OCI-M1 (cell line): Measurements from ENCODE around the gene CFAP97D2.
"Not testable (repeated sequence)": the region's sequence is repeated elsewhere in the genome, so short reads cannot be mapped to it uniquely, and the experiment has no call there.

Experiments used
- DNase-seq: peaks from one replicate; lab custom pipeline; 2025; lab: John Stamatoyannopoulos, UW

Gene CFAP97D2

DNA sequence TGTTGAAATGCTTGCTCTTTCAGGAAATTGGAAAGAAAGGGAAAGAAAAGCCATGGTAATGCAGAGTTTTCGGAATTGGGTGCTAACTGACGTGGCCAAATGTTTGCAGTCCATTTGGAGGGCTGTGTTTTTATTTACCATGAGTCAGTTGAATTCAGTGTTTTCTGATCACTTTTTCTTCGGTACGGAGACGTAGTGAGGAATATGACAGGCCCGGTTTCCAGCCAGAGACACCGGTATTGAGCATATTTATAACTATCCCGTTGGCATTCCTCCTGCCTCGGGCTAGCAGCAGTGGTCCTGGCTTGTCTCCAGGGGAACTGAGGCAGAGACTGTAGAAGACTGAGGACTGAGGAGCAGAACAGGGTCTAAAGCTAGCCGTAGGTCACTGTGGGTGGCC is 56.6 kb downstream of the CFAP97D2 start:
- DNase-seq: peak; percentile 15

DNA sequence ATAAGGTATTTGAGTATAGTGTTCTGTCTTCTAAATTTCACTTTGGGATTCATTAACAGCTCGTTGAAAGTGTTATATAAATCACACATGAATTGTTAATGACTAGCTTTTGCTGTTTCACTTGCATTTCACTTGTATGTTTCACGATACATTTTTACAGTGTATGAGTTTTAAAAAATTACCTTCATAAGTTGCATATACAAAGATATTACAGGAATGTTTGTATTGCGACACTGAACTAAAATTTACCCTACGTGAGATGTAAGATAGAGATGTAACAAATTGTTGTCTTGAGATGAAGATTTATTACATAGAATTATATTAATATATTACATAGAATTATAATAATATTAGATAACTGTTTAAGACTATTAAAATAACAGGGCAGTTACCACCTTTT is 57.2 kb downstream of the CFAP97D2 start:
- DNase-seq: no peak

DNA sequence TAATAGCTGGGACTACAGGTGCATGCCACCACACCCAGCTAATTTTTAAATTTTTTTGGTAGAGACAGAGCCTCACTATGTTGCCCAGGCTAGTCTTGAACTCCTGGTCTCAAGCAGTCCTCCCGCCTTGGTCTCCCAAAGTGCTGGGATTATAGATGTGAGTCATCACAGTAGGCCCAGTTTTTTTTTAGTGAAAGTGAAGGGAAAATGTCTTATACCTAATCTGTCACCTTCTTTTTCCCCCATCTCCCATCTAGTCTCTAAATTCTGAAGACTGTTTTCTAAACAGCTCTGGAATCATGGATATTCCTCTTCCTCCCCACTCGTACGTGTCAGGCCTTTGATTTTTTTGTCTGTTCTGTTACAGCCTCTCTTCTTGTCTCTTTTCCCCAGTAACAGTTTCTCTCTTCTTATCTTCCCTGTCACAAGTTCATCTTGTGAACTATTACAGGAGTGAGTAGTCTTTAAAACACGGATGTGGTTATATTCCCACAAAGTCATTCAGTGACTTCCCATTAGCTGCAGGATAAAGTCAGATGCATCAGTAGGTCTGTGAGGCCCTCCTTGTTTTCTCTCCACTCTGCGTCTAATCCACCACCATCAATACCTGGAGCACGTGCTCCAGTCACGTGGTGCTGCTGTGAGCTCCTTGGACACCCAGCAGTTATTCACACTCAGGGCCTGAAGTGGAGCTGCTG is 58.5 kb downstream of the CFAP97D2 start:
- DNase-seq: peak; percentile 27

DNA sequence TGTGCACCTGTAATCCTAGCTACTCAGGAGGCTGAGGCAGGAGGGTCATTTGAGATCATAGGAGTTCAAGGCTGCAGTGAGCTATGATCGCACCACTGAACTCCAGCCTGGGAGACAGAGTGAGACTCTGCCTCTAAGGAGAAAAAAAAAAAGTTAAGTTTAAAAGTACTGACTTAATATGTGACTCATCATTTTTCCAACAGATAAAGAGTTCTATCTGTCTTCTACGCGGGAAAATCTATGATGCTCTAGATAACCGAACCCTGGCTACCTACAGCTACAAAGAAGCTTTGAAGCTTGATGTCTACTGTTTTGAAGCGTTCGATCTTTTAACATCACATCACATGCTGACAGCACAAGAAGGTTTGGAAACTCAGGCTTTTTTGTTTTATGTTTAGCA is 62.9 kb downstream of the CFAP97D2 start:
- no peak for DNase-seq

DNA sequence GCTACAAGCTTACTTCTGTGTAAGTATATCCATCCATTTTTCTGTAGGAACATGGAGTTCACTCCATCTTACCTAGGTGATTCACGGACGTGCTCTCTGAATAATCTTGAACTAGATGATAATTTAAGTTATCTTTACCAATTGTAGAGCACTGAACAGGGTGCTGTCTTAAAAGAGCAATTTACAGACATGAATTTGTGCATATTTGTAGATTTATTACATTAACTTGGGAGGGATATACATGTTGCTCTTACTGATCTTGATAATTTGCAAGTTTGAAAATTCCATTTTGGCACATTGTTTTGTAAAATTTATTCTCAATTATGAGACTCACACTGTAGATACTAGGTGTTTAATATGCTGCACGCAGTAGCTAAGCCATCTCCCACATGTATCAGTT is 64.9 kb downstream of the CFAP97D2 start:
- no peak for DNase-seq

DNA sequence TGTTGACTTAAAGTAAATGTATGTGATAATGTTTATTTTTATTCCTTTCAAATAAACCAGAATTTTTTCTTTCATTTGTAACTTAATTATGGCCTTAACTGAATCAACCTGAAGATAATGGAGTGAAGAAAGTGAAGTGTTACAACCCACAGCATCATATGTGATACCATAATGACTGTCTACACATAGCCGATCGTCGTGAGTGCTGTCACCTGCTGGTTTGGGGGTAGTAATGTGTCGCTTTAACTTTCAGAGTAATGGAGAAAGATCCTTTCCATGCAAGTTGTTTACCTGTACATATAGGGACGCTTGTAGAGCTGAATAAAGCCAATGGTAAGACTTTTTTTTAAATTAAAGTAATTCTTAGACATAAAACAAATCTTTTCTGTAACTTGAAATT is 65.6 kb downstream of the CFAP97D2 start:
- DNase-seq: no peak

DNA sequence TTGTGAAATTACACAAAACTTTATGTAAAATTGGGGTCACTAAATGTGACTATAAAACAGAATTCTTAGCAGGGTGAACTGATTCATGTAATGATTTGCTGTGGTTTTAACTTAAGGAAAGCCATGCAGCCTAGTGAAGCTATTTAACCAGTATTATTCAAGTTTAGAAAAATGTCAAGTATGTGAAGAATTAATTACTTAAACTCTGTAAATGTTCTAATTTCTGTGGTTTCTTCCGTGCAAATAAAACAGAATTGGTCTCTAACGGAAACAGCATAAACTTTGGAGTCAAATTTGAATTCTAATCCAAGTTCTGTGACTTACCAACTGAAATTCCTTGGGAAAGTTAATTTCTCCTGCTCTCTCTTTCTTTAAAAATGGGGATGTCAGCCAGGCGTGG is 69.0 kb downstream of the CFAP97D2 start:
- no peak for DNase-seq

DNA sequence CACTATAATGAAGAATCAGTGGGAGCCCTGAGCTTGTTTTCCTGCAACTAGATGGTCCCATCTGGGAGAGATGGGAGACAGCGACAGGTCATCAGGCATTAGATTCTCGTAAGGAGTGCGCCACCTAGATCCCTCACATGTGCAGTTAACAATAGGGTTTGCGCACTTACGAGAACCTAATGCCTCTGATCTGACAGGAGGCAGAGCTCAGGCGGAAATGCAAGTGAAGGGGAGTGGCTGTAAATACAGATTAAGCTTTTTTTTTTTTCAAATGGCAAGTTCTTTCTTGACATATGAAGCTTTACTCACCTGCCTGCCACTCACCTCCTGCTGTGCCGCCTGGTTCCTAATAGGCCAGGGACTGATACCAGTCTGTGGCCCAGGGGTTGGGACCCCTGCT is 70.0 kb downstream of the CFAP97D2 start:
- DNase-seq: no peak

DNA sequence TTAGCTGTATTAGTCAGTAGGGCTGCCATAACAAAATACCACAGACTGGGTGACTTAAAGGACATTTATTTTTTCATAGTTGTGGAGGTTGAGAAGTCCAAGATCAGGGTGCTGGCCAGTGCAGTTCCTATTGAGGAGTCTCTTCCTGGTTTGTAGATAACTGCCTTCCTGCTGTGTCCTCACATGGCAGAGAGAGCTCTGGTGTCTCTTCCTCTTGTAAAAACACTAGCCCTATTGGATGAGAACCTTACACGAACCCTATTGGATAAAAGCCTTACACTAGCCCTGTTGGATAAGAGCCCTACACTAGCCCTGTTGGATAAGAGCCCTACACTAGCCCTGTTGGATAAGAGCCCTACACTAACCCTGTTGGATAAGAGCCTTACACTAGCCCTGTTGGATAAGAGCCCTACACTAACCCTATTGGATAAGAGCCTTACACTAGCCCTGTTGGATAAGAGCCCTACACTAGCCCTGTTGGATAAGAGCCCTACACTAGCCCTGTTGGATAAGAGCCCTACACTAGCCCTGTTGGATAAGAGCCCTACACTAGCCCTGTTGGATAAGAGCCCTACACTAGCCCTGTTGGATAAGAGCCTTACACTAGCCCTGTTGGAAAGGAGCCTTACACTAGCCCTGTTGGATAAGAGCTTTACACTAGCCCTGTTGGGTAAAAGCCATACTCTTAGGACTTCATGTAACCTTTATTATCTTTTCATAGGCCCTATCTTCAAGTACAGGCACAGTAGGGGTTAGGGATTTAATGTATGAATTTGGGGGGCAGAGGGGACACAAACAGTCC is 72.8 kb downstream of the CFAP97D2 start:
- peak; percentile 47 for DNase-seq

DNA sequence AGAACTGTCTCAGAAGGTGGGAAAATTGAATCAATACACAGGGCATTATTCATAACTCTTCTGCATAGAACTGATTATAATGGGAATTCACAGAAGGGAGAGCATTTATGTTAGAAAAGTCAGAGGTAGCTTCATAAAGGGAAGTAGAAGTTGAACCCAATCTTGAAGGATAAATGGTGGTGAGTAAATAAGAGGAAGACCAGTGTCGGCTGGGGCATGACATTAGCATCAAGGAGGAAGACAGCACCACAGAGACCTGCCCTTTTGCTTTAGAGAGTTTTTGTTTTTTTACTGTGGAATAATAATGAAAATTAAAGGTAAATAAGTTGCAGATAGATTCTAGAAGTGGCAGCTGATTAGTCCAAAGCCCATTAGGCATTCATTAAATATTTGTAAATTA is 77.5 kb downstream of the CFAP97D2 start:
- DNase-seq: no peak

DNA sequence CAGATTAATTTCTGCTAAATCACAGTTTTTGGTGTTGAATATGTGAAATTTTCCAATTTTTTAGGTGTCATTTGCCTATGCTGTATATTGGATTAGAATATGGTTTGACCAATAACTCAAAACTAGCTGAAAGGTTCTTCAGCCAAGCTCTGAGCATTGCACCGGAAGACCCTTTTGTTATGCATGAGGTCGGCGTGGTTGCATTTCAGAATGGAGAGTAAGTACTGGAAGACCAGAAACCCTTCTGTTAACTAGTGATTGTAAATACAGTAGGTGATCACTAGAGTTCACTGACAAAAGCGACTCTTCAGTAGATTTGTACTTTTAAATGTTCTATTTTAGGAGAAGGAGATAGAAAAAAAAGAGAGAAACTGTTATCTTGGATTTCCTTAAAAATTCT is 78.0 kb downstream of the CFAP97D2 start:
- no peak for DNase-seq

DNA sequence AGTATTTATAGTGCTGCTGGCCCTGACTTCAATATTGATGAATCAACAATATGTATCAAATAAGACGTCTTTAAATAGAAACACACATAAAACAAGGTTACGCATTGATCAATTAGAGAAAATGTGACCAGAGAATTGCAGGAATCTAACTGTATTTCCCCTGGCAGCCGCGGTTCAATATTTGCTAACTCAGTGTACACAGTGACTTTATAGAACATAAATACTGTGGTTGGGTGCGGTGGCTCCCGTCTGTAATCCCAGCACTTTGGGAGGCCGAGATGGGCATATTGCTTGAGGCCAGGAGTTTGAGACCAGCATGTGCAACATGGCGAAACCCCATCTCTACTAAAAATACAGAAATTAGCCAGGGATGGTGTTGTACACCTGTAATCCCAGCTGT is 79.5 kb downstream of the CFAP97D2 start:
- no peak for DNase-seq

DNA sequence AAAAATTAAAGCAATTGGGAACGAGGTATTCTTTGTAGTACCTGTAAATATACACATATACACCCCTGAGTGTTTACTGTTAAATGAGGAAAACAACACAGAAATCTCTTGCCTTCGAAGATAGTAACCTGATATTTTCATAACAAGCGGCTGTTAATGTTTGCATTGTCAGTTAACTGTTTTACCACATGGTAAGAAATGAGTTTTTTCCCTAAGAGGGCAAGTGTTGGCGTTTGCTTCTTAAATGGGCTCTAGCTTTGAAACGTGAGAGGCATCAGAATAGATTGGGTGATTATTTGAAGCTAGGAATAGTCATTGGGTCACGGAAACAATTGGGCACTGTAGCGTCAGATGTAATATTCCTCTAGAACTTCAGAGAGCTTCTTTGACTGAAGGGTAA is 80.3 kb downstream of the CFAP97D2 start:
- DNase-seq: no peak

DNA sequence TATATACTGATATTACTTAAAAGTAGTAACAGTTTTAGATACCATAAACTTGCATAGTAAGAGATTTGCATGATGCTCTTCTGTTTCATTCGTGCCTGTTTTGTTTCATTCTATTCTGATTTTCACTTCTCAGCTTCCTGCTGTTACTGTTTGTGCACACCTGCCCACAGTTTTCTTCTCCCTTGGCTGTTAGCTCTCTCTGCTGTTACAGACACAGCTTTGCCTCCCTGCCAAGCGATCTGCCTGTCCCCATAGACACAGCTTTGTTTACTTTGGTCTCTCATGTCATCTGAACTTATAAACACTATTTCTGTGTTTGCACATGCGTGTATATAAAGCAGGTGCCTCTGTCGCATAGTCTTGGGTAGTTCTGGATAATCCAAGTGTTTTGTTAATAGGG is 80.9 kb downstream of the CFAP97D2 start:
- no peak for DNase-seq

DNA sequence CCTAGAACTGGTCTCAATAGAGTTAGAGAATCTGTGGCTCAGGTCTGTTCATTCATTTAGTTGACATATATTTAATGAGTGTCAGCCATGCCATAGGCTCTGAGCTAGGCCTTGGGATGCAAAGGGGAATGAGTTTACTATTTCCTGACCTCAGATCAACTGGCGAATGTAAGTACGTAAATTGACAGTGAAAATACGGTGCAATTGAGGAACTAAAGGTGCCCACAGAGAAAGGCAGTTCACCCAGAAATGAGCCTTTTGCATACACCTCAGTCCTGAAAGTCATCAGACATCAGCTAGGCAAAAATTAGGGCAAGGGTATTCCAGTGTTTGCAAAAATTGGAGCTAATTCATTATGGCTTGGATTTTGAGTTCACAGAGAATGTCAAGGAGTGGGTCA is 81.8 kb downstream of the CFAP97D2 start:
- DNase-seq: no peak

DNA sequence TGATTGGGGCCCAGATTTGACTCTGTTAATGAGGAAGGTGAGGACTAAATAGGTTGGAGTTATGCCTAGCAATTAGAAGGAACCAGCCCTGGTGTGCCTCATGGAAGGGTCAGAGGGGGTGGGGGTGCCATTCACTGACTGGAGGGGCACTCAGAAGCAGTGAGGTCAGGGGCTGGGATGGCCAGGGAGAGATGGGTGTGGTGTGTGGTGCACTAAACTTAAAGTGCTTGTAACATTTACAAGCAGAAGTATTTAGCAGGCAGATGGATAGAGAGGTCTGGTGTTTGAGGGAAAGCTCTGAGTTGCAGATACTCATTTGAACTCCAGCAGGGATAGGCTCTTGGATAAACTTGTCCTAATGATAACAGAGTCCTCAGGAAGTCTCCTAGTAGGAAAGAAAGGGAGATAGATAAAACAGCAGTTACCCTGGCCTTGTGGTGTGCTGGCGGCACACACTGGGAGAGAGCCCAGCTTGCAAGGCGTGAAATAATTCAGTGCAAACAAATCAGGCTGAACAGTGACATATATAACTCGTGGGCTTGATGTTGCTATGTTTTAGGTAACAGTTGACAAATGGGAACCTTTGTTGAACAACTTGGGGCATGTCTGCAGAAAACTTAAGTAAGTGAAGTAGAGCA is 82.4 kb downstream of the CFAP97D2 start:
- no peak for DNase-seq

DNA sequence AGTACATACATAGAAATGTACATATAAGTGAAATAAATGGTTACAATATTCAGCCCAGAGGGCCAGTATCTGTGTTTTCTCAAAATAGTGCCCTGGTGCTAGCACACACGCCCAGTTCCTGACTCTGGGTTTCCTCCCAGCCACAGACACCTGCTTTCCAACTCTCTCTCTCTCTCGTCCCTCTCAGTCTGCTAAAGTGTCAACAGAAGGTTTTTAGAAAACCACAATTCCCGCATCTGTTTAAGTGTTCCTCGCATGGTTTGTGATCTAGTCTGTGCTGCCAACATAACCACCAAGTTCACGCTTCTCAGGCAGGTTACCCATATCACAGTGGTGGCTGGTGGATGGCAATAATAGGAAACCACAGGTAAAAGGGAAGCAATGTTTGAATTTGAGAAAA is 84.5 kb downstream of the CFAP97D2 start:
- no peak for DNase-seq

DNA sequence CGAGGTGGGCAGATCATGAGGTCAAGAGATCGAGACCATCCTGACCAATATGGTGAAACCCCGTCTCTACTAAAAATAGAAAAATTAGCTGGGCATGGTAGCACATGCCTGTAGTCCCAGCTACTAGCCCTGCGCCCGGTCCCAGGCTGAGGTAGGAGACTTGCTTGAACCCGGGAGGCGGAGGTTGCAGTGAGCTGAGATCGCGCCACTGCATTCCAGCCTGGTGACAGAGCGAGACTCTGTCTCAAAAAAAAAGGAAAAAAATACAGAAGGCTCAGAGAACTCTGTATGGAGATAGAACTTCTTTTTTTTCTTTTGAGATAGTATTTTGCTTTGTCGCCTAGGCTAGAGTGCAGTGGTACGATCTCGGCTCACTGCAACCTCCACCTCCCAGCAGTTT is 85.3 kb downstream of the CFAP97D2 start:
- not testable (repeated sequence) for DNase-seq

DNA sequence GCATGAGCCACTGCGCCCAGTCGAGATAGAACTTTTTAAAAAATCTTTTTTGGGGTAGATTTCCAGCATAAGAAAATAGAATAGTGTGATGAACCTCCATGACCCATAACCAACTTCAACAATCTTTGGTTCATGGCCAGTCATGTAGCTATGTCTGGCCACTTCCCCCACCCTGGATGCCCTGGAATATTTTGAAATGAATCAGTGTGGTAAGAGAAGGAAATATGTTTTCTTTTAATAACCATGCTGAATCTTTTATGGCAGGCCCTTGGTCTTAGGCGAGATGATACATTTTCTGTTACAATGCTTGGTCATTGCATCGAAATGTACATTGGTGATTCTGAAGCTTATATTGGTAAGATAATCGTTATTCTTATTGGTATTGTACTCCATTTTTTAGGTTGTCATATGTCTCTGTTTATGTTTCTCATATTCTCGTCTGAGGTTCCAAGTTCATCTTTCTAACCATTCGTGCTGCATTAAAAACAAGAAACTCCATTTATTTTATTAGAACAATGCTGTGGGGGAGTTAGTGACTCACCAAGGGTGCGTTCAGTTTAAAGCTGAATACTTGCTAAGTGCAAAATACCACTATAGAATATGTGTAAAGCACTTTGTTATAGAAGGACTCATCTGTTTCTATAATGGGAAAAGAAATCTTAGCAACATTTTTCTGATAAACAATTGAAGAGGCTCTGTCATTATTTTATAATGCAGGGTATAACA is 86.0 kb downstream of the CFAP97D2 start:
- DNase-seq: no peak

DNA sequence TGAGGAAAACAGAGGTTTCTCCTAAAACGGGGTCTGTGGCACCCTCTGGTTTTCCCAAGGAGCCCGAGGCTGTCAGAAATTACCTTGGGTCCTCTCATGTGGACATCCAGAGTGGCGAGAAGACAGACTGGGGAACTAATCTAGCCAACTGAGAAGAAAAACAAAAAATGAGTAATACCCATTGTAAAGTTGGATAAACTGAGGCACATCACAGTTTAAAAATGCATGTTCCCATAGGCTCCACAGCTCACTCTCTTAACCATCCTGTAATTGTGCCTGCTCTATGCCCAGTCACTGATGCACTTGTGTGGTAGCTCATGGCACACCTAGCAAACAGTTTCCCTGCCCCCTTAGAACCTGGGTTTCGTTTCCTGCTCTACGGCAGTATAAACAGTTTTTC is 87.2 kb downstream of the CFAP97D2 start:
- DNase-seq: no peak

DNA sequence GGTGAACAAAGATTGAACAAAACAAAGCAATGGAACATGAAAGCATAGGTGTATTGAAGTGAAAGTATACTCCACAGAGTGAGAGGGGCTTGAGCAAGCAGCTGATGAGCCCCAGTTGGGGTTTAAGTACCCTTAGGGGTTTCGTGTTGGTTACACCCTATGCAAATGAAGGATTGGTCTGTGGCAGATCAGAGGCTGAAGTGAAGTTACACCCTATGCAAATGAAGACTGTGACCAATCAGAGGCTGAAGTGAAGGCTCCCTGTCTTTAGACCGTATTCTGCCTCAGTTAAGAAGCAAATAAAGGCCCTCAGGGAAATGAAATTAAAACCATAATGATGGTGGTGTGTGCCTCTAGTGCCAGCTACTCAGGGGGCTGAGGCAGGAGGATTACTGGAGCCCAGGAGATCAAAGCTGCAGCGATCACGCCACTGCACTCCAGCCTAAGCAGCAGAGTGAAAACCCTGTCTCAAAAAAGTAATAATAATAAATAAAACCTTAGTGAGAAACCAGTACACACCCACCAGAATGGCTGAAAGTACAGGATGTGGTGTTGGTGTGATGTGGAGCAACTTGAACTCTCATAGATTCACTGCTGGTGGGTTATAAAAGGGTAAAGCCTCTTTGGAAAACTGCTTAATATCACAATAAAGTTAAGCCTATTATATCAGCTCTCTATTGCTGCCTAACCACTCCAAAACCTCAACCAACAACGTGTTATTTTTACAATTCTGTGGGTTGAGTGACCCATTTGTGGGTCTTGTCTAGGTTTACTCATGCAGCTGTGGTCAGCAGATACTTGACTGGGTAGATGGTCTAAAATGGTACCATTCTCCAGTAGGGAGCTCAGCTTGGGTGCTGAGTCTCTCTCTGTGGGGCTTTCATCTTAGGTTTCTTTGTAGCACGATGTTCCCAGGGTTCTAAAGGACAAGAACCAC is 89.6 kb downstream of the CFAP97D2 start:
- no peak for DNase-seq
